Activated naive CD4-positive, alpha-beta T cell treated with Interleukin-2 at 50 U/mL for 16 hours (primary cell): ENCODE data around the gene ACTL6B.
"Not testable (repeated sequence)": the region's sequence is repeated elsewhere in the genome, so short reads cannot be mapped to it uniquely, and the experiment has no call there.

Experiments used
- DNase-seq: peaks from one replicate; pipeline ENCODE4 v3.0.0-alpha.2; 2020

The ACTL6B gene

DNA sequence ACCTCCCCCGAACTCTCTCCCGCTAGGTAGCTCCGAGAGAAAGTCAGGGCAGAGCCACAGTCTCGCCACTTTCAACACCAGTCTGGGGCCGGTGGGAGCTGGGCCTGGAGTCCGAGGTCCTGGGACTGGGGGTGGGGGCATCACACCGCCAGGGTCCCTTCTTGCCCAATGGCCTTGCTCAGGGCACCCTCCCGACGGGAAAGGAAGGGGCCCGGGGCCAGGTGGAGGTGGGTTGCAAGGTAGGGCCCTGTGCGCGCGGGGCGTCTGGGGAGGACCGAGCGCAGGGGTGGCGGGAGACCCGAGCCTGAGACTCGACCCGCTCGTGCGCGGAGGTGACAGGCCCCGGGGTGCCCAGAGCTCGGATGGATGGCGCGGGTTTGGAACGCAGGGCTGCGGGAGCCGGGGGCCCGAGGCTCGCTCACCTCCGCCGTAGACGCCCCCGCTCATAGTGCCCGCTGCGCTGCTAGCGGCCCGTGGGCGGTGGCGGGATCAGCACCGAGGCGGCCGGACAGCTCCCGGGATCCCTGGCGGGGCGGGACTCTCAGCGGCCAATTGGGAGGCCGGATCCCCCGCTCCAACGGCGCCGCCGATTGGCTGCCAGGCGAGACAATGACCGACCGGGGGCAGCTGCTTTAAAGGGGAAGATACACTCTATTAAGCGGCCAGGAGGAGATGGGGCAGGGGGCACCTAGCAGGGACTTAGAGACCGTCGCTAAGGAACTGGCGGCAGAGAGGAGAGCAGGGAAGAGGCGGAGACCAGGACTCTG is at the start of gene ACTL6B:
Gene ACTL6B (minus strand): TSS at position 541 of the 767 bp plus-strand sequence. CDS start 94 bp downstream, at position 447.
- DNase-seq = peak; percentile 54

DNA sequence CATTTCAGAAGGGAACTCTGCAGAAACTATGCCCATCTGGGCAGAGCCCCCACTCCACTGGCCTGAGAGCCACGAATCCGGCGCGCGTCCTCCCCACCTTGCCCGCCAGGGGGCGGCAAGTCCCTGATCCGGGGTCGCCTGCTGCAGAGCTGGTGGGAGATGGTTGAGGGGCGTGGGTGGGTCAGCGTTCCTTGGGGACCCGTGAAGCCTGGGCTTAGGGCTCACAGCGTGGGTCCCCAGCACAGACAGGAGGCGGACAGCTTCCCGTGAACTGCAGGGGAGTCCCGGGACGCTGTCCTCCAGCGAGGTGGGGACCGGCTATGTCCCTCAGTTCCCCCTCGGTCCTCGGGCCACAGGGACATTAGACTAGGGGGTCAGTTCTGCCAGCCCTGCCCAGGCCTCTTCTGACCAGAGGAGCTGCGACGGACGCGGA is 49.1 kb upstream of the ACTL6B start:
- DNase-seq = peak; percentile 82

DNA sequence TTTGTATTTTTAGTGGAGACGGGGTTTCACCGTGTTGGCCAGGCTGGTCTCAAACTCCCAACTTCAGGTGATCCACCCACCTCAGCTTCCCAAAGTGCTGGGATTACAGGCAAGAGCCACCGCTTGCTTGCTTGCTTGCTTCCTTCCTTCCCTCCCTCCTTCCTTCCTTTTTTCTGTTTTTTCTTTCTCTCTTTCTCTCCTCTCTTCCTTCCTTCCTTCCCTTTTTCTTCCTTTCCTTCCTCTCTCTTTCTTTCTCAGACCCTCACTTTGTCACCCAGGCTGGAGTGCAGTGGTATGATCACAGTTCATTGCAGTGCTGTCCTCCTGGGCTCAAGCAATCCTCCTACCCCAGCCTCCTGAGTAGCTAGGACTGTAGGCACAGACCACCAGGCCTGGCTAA is 44.8 kb upstream of the ACTL6B start:
- not testable (repeated sequence) for DNase-seq

DNA sequence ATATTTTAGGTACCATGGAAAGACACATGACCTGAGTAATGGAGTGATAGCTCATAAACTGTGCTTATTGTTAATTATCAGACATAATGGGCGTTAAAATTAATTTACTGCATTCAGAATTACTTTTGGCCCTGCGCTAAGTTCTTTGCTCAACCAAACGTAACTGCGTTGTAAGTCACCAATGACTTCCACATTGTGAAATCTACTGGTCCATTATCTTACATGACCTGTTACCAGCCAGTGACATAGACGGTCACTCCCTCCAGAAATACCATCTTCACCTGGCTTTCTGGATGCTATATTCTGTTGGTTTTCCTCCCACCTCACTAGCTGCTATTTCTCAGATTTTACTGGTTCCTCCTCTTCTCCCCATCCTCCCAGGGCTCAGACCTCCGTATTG is 42.8 kb upstream of the ACTL6B start:
- DNase-seq = no peak

GRCh38 chr7:100696123-100696521 is 39.9 kb upstream of the ACTL6B start:
- DNase-seq = no peak

- DNase-seq = peak; percentile 73
These were observed 38.0 kb upstream of the ACTL6B start, which contains the start of gene GIGYF1 for GRCh38 chr7:100694098-100694745. GIGYF1 (minus strand) TSS chr7:100694250; CDS start chr7:100688238, 6,012 bp downstream.

DNA sequence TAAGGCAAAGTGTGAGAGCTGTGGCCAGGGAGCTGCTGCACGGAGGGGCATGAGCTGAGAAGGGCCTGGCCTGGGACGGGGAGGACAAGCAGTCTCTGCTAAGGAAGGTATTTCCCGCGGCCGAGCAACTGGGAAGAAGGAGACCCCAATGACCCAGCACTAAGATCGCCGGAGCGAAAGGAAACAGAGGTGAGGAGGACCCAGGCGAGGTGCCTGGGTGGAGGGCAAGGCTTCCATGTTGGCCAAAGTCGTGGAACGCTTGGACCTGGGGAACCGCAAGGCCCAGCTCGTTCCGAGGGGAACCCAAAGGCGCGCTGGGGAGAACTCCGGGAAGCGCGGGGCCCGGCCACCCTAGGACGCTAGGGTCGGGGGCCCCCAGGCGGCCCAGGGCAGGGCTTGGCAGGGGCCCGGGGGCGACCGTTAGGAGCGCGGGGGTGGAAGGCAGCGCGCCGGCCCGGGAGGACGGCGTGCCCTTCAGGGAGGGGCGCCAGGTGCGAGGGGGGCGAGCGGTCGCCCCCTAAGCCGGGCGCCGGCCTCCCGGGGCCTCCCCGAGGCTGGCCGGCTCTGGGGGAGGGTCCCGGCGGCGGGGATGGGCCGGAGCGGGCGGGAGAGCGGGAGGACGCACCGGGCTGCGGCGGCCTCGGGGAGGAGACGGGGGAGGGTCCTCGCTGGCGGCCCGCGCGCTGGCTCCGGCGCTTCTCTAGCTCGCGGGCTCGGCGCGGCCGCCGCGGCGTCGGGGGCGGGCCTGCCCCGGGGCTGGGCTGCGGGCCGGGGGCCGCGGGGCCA is 37.3 kb upstream of the ACTL6B start:
- DNase-seq = no peak

GRCh38 chr7:100692578-100692961 is 36.3 kb upstream of the ACTL6B start:
- DNase-seq = no peak

- DNase-seq = peak; percentile 84
These were observed 35.7 kb upstream of the ACTL6B start for GRCh38 chr7:100691676-100692577.

- DNase-seq = no peak
These were observed 33.2 kb upstream of the ACTL6B start for GRCh38 chr7:100689230-100690135.

DNA sequence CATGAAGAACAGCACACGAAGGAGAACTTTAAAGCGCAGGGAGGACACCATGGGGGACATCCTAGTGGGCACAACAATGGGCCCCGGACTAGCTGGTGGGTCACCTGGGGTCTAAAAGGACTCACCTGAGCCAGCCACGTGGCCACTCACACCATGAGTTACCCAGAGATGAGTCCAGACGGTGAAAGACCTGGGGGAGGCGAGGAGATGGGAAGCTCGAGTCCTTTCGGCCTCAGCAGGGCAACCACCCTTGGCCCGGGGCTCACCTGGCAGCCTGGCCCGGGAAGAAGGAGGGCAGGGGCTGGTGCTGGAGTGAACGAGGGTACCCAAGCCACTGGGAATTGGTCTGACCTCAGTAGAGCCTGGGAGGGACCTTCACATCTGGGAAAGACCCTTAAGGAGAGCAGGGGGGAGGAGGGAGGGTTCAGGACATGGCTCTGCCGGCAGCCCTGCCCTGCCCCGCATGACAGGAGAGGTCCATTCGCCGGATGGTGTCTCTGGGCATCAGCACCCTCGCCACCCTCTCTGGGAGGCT is 32.1 kb upstream of the ACTL6B start:
- DNase-seq = no peak

GRCh38 chr7:100687751-100688300 is 31.6 kb upstream of the ACTL6B start:
- no peak for DNase-seq

DNA sequence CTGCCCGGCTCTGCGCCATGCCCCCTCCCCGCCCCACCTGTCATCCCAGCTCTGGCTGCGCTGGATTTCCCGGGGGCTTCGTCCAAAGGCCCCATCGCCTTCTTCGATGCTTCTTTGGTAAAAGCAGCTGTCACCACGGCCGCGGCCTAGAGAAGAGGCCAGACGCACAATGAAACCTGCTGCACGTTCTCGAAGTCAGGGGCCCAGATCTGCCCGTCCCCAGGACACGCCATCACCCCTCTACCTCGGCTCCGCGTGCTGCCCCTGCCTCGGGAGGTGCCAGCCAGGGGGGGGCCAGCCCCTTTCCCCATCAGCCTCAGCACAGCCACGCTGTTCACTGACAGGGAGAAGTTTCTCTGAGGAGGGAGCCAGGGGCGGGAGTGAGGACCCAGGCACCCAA is 31.0 kb upstream of the ACTL6B start:
- no peak for DNase-seq

DNA sequence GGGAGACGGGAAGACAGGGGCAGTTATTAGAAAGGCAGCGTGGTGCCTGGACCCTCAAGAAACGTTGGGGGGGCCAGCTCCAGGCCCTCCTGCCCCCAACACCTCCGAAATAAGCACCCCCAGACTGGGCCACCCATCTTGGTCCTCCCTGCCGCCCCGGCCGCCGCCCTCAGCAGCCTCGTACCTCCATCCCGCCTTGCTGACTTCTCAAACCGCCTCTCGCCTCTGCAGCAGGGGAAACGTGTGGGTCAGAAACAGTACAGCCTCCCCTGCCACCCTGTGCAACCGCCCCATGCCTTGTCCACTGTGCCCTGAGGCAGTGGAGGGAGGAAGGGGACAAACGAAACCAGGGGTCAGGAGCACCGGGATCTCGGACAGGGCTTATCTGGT is 30.6 kb upstream of the ACTL6B start:
- DNase-seq = no peak

DNA sequence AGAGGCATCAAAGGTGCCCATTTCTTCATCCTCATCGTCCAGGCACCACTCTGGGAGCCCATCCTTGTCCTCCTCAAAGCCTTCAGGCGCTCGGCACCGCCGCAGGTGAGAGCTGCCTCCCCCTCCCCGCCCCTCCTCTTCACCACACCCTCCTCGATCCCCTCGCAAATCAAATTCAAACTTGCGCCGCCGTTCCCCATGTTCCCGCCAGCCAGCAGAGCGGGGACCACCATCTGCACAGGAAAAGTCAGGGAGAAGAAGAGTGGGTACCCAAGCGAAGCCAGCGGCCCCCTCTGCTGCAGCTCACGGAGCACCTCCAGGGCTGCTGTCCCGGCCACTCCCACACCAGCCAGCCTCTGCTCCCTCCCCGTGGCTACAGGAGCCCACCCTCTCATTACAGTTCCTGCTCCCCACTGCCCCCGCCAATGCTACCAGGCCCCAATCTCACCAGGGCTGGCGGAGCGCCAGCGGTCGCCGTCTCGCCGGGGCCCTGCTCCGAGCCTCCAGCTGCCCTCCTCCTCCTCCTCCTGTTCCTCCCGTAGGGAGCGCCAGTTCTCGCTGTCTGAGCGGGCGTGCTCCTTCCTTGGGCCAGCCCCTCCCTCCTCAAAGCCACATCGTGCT is 30.1 kb upstream of the ACTL6B start:
- no peak for DNase-seq

- DNase-seq = no peak
These were observed 29.4 kb upstream of the ACTL6B start for GRCh38 chr7:100685631-100686145.

DNA sequence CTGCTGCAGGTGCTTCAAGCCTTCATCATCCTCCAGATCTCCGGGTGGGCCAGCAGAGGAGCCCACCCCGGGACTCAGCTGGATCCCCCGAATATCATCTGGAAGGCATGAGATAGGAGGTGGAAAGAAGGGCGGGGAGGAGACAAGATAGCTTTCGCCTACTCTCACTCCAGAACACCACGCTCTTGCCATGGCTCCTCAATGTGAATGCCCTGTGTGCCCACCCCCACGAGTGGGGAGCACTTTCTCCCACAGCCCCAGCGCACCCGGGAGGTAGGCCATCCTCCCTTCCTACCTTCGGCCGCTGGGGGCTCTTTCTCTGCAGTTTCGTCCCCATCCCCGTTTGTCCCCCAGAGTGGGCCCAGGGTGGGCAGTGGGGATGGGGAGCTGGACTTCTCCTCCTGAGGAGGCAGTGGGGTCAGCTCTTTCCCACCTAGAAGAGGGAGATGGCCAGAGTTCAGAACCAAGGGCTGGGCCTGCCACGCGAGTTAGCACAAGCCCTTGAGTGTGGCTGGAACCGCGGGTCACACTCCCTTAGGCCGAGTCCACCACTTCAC is 28.9 kb upstream of the ACTL6B start:
- DNase-seq = no peak

DNA sequence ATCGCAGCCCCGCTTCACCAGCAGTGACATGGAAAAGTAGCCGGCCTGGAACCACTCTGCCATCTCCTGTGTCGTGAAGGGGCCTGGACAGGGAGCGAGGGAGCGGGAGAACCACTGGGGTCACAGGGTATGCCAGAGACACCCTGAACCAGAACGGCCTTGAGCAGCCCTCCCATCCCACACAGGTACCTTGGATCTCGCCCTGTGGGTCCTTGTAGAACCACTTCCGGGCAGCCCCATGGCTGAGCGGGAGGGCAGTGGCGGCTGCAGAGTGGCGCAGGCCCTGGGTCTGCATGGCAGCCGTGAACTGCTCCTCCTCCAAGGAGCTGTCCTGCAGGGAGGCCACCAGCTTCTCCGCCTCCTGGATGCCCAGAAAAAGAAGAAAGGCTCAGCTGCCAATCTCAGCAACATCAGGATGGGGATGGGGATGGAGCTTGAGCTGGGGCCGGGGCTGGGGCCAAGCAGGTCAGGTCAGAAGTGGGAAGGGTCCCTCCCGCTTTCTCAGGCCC is 28.3 kb upstream of the ACTL6B start:
- DNase-seq = no peak
